ENCODE data around the gene TP63. TPM values are rescaled to one million over a fixed set of nuclear protein-coding genes. Genes with fewer than 3 reads are reported as not detected.

TP63 gene
- total RNA-seq, 2 donors from 2014 or later, result not detected

DNA sequence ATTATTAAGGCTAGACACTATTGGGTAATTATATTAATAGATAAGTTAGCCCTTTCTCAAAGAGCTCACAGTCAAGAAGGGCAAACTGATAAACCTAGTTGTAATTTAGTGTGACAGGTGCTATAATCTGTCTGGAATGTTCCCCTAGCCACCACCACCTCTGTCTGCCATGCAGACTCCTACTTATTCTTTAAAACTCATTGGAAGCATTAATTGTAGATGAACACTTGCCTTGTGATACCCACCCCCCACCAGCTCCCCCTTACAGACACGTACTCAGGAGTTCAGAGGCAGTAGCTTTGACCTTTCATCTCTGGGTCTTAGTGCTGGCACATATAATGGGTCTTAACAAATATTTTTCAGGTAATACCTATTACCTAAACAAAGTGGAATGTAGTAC is 195.9 kb downstream of the TP63 start:
- Histone ChIP-seq H3K27ac (no peak overlapping the region), H3K4me1 (no peaks in the 10 kb centered on the region), H3K36me3 (no peaks in the 10 kb centered on the region), H3K27me3 (no peaks in the 10 kb centered on the region), H3K4me3 (no peak overlapping the region), H3K9ac (ENCODE audit: low read depth in 2 of 2, low read length in 2 of 2) (no peak overlapping the region), H3K9me3 (no peaks in the 10 kb centered on the region)
- intact Hi-C loops (cut with DNase I), result no loop called here
- TF ChIP-seq CTCF (IDR thresholded peaks at IDR 0.05), result no peak
- DNase-seq, result no peak

- H3K4me3 ChIP-seq, result no peak overlapping the region
- no peaks in the 10 kb centered on the region for H3K4me1 ChIP-seq
- no peaks in the 10 kb centered on the region for H3K9me3 ChIP-seq
- TF ChIP-seq CTCF (IDR thresholded peaks at IDR 0.05), result no peak
- H3K27me3 ChIP-seq, result no peaks in the 10 kb centered on the region
- no peak overlapping the region for H3K9ac ChIP-seq (ENCODE audit: low read depth in 2 of 2, low read length in 2 of 2)
- no peaks in the 10 kb centered on the region for H3K36me3 ChIP-seq
- no peak overlapping the region for H3K27ac ChIP-seq
- no peak for DNase-seq
- intact Hi-C loops (cut with DNase I), result no loop called here
Measured at GRCh38 chr3:189830401-189830800, 199.2 kb downstream of the TP63 start.

DNA sequence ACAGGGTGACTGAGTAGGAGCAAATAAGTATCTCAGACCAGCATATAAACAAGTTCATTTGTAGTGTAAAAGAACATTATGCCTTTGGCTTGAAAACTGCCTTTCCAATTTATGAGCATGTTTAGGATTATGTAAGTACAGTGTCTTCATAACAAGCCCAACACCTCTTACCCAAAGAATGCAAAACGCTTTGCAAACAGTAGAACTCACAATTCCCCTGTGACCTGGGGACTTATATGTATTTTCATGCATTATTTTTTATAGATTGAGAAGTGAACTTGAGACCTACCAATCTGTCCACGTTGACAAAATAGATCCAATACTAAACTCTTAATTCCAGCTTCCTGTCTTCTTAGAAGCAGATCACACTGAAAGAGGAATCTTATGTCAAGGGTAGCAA is 202.1 kb downstream of the TP63 start:
- H3K27ac ChIP-seq, result no peak overlapping the region
- no peak overlapping the region for H3K9ac ChIP-seq (ENCODE audit: low read depth in 2 of 2, low read length in 2 of 2)
- H3K4me3 ChIP-seq, result no peak overlapping the region
- no peaks in the 10 kb centered on the region for H3K36me3 ChIP-seq
- DNase-seq, result no peak
- intact Hi-C loops (cut with DNase I), result no loop called here
- TF ChIP-seq CTCF (IDR thresholded peaks at IDR 0.05), result no peak
- no peaks in the 10 kb centered on the region for H3K4me1 ChIP-seq
- H3K9me3 ChIP-seq, result no peaks in the 10 kb centered on the region
- H3K27me3 ChIP-seq, result no peaks in the 10 kb centered on the region

GRCh38 chr3:189833996-189834395 is 202.8 kb downstream of the TP63 start:
- H3K4me1 ChIP-seq, result no peaks in the 10 kb centered on the region
- no peaks in the 10 kb centered on the region for H3K9me3 ChIP-seq
- no peak overlapping the region for H3K4me3 ChIP-seq
- no peak overlapping the region for H3K9ac ChIP-seq (ENCODE audit: low read depth in 2 of 2, low read length in 2 of 2)
- TF ChIP-seq CTCF (IDR thresholded peaks at IDR 0.05), result no peak
- H3K27me3 ChIP-seq, result no peaks in the 10 kb centered on the region
- no peak for DNase-seq
- intact Hi-C loops (cut with DNase I), result no loop called here
- H3K36me3 ChIP-seq, result no peaks in the 10 kb centered on the region
- no peak overlapping the region for H3K27ac ChIP-seq

DNA sequence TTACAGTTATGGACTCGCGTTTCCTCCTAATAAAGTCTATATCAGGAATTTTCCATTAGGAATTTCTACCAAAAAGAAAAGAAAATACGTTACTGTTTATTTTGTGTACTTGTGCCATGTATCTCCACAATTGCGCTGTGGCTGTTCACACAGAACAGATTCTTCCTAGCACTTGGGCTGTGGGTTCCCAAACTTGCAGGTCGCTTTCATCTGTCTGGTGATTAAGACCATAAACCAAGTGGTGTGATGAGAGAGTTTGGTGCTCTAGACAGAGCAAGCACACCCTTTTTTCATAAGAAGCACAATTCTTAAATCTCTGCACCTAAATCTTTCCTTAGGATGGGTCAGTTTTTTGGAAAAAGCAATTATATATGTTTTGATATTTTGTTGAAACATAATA is 203.3 kb downstream of the TP63 start:
- no peaks in the 10 kb centered on the region for H3K4me1 ChIP-seq
- H3K36me3 ChIP-seq, result no peaks in the 10 kb centered on the region
- intact Hi-C loops (cut with DNase I), result no loop called here
- no peak for TF ChIP-seq CTCF (IDR thresholded peaks at IDR 0.05)
- H3K4me3 ChIP-seq, result no peak overlapping the region
- no peaks in the 10 kb centered on the region for H3K27me3 ChIP-seq
- H3K27ac ChIP-seq, result no peak overlapping the region
- H3K9ac ChIP-seq (ENCODE audit: low read depth in 2 of 2, low read length in 2 of 2), result no peak overlapping the region
- DNase-seq, result no peak
- H3K9me3 ChIP-seq, result no peaks in the 10 kb centered on the region

DNA sequence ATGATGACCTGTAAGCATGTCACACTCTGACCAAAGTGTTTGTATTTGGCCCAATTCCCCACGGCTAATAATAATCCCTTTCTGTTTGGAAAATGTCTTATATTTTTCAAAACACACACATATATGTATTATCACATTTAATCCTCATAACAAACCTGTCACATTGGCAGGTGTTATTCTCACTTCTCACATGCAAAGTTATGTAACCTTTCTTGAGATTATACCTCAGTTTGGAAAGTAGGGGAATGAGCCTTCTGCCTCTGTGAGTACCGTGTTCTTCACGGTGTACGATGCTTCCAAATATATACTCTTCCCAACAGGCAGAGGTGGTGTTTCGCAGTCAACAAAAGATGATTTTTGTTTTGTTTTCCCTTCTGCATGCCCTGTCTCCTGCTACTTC is 205.6 kb downstream of the TP63 start:
- Histone ChIP-seq H3K4me3 (no peak overlapping the region), H3K27ac (no peak overlapping the region), H3K9me3 (no peaks in the 10 kb centered on the region), H3K36me3 (no peaks in the 10 kb centered on the region), H3K4me1 (no peaks in the 10 kb centered on the region), H3K9ac (ENCODE audit: low read depth in 2 of 2, low read length in 2 of 2) (no peak overlapping the region), H3K27me3 (no peaks in the 10 kb centered on the region)
- intact Hi-C loops (cut with DNase I), result no loop called here
- no peak for TF ChIP-seq CTCF (IDR thresholded peaks at IDR 0.05)
- DNase-seq, result no peak

All from colonic mucosa (tissue), 4 donors.